ENCODE measurements around the gene TRMT44.
"Not testable (repeated sequence)": the region's sequence is repeated elsewhere in the genome, so short reads cannot be mapped to it uniquely, and the experiment has no call there.

The TRMT44 gene

DNA sequence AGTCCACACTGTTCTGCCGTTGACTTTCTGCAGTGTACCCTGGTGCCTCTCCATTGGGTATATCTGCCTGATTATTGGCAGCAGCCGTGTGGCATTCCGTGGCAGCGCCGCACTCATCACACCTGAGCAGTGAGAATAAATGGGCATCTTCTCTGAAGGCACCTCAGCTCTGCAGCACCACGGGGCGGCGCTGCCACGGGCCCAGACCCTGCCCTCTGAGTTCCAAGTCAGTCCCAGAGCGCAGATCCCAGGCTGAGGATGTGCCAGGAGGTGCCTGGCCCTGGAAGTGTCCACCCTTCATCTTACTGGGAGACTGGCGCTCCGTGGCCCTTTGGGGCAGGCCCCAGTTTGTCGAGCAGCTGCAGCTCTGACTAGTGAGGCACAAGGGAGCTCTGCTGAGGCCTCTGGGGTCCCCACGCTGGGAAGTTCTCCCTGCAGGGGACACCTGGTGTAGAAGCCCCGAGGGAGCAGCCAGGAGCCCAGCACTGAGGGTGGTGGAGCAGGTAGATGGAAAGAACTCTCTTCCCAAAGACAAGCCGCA, 36.6 kb downstream of the TRMT44 start:
- peaks cover 1% of the 10 kb centered on the region for H3K36me3 Mint-ChIP-seq (ENCODE audit: low read depth)
- no peaks in the 10 kb centered on the region for H3K9me3 Mint-ChIP-seq
- no peak overlapping the region for H3K27ac Mint-ChIP-seq
- H3K27me3 Mint-ChIP-seq (ENCODE audit: low read depth), result no peaks in the 10 kb centered on the region
- H3K4me3 Mint-ChIP-seq, result no peak overlapping the region
- no peaks in the 10 kb centered on the region for H3K4me1 Mint-ChIP-seq (ENCODE audit: low read depth)

- Mint-ChIP-seq H3K27ac (no peak overlapping the region), H3K27me3 (ENCODE audit: low read depth) (no peaks in the 10 kb centered on the region), H3K9me3 (no peaks in the 10 kb centered on the region), H3K36me3 (ENCODE audit: low read depth) (peaks cover 1% of the 10 kb centered on the region), H3K4me3 (no peak overlapping the region), H3K4me1 (ENCODE audit: low read depth) (no peaks in the 10 kb centered on the region)
These were observed 37.1 kb downstream of the TRMT44 start for GRCh38 chr4:8477676-8478075.

GRCh38 chr4:8478371-8478770, 37.8 kb downstream of the TRMT44 start:
- Mint-ChIP-seq H3K27me3 (ENCODE audit: low read depth) (no peaks in the 10 kb centered on the region), H3K36me3 (ENCODE audit: low read depth) (peaks cover 1% of the 10 kb centered on the region), H3K27ac (no peak overlapping the region), H3K4me1 (ENCODE audit: low read depth) (no peaks in the 10 kb centered on the region), H3K9me3 (no peaks in the 10 kb centered on the region), H3K4me3 (no peak overlapping the region)

DNA sequence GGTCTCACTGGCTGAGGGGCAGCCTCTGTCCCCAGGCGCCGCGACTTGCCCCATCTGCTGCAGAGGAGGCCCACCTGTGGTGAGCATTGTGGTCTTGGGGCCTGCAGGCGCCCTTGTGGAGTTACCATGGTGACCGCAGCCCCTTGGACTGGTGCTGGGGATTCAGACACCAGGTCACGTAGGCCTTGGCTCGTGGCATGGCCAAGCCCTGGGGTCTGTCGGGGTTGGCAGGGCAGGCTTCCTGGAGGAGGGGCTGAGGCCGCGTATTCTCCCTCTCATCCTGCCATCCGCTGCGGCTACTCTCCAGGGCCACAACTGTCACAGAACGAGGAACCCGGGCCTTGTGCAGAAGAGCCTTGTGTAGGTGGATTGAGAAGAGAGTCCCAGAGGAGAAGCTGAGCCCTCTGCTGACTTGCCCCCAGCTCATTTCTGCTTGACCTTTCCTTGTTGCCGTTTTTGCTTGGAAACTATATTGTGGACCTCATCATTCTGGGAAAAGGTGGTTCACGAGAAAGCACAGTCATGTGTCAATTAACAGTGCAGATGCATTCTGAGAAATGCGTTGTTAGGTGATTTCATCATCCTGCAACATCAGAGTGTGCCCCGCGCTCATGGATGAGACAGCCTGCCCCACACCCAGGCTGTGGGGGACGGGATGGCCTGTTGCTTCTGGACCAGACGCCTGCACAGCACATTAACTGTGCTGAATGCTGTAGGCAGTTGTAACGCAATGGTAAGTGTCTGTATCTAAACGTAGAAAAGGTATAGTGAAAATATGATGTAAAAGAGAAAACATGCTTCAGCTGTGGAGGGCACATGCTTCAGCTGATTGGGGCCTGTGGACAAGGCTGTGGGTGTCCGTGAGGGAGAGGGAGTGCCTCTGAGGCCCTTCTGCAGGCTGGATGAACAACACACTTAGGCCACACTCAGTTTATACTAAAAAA, 38.5 kb downstream of the TRMT44 start:
- H3K4me3 Mint-ChIP-seq, result no peak overlapping the region
- H3K27me3 Mint-ChIP-seq (ENCODE audit: low read depth), result no peaks in the 10 kb centered on the region
- H3K36me3 Mint-ChIP-seq (ENCODE audit: low read depth), result peaks cover 1% of the 10 kb centered on the region
- no peaks in the 10 kb centered on the region for H3K9me3 Mint-ChIP-seq
- H3K27ac Mint-ChIP-seq, result no peak overlapping the region
- H3K4me1 Mint-ChIP-seq (ENCODE audit: low read depth), result no peaks in the 10 kb centered on the region

DNA sequence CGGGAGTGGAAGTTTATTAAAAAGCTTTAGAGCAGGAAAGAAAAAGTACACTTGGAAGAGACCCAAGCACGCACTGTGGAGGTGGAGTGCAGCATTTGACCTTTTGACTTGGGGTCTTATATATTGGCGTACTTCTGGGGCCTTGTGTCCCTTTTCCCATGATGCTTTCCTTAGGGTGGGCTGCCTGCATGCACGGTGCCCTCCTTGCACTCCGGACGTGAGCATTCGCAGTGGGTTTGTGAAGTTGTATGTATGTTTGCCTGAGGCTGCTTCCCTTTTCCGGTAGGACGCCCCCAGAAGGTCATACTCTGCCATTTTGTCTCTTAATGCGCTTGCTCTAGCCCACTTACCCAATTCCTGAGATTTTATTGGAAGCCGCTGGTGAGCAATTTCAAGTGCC, 39.6 kb downstream of the TRMT44 start:
- peaks cover 1% of the 10 kb centered on the region for H3K36me3 Mint-ChIP-seq (ENCODE audit: low read depth)
- no peak overlapping the region for H3K4me3 Mint-ChIP-seq
- H3K4me1 Mint-ChIP-seq (ENCODE audit: low read depth), result no peaks in the 10 kb centered on the region
- H3K27me3 Mint-ChIP-seq (ENCODE audit: low read depth), result no peaks in the 10 kb centered on the region
- no peaks in the 10 kb centered on the region for H3K9me3 Mint-ChIP-seq
- no peak overlapping the region for H3K27ac Mint-ChIP-seq

DNA sequence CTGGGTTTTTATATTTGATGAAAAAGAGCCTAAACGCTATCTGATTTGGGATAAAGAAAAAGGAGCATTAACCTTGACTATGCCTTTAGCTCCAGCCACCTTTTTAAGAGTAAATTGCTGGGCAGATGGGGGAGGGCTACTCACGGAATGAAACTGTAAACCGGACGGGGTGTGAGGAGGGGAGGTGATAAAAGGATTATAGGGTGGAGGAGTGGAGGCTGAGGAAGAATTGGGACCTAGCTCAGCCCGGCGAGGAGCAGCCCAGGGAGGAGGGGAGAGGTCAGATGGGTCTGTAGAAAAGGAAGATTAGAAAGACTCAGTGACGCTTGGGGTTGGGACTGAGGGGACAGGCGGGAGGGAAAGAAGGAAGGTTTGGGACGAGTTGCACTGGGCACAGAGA, 46.1 kb downstream of the TRMT44 start:
- not testable (repeated sequence) for H3K9me3 Mint-ChIP-seq, H3K27ac Mint-ChIP-seq

GRCh38 chr4:8488791-8489369, 48.3 kb downstream of the TRMT44 start:
- no peak overlapping the region for H3K4me3 Mint-ChIP-seq
- no peaks in the 10 kb centered on the region for H3K36me3 Mint-ChIP-seq (ENCODE audit: low read depth)
- H3K27ac Mint-ChIP-seq, result no peak overlapping the region
- peaks cover 2% of the 10 kb centered on the region for H3K4me1 Mint-ChIP-seq (ENCODE audit: low read depth)
- no peaks in the 10 kb centered on the region for H3K9me3 Mint-ChIP-seq
- no peaks in the 10 kb centered on the region for H3K27me3 Mint-ChIP-seq (ENCODE audit: low read depth)

More for the DNA sequence above, 46.1 kb downstream of the TRMT44 start:
- H3K4me3 Mint-ChIP-seq; H3K36me3 Mint-ChIP-seq (ENCODE audit: low read depth); H3K27me3 Mint-ChIP-seq (ENCODE audit: low read depth); H3K4me1 Mint-ChIP-seq (ENCODE audit: low read depth): not testable (repeated sequence)

- H3K27me3 Mint-ChIP-seq (ENCODE audit: low read depth); H3K4me1 Mint-ChIP-seq (ENCODE audit: low read depth); H3K36me3 Mint-ChIP-seq (ENCODE audit: low read depth); H3K4me3 Mint-ChIP-seq; H3K9me3 Mint-ChIP-seq; H3K27ac Mint-ChIP-seq: not testable (repeated sequence)
These were observed 50.9 kb downstream of the TRMT44 start for GRCh38 chr4:8491478-8491877.

DNA sequence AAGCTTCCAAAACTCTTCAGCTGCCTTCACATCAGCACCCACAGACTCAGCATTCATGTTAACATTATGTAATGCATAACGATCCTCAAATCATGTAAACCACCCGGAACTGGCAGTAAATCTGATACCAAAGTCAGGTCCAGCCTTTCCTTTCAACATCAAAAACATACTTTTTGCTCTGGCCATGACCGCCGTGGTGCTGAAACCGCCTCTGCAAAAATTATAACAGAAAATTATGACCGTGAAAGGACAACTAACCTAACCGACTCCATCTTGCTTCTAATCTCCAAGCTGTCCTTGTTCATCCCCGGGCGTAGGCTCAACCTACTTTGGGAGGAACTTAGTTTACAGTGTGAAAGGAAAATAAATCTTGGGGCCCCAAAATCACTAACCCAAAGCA, 51.6 kb downstream of the TRMT44 start:
- no peaks in the 10 kb centered on the region for H3K36me3 Mint-ChIP-seq (ENCODE audit: low read depth)
- no peak overlapping the region for H3K27ac Mint-ChIP-seq
- no peaks in the 10 kb centered on the region for H3K9me3 Mint-ChIP-seq
- no peak overlapping the region for H3K4me3 Mint-ChIP-seq
- H3K4me1 Mint-ChIP-seq (ENCODE audit: low read depth), result peaks cover 2% of the 10 kb centered on the region
- no peaks in the 10 kb centered on the region for H3K27me3 Mint-ChIP-seq (ENCODE audit: low read depth)

DNA sequence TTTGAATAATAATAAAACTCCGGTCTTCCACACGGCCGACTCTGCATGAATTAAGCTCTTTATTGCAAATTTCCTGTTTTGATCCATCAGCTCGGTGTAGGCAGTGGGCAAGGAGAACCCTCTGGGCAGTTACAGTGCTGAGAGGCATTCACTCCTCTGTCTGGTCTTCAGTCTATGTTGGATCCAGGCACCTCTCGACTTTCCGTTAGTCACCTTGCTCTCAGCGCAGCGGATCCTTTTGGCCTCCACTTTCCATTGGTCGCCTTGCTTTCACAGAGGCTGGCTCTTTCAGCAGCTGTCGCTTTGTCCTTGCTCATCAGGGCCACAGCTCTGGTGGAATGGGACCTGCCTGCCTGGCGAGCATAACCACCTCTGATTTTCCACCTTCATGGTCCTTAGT, 52.9 kb downstream of the TRMT44 start:
- Mint-ChIP-seq H3K27me3 (ENCODE audit: low read depth) (no peaks in the 10 kb centered on the region), H3K4me1 (ENCODE audit: low read depth) (peaks cover 2% of the 10 kb centered on the region), H3K4me3 (no peak overlapping the region), H3K36me3 (ENCODE audit: low read depth) (no peaks in the 10 kb centered on the region), H3K9me3 (no peaks in the 10 kb centered on the region), H3K27ac (no peak overlapping the region)

GRCh38 chr4:8494218-8494617, 53.6 kb downstream of the TRMT44 start:
- H3K27ac Mint-ChIP-seq, result no peak overlapping the region
- H3K4me3 Mint-ChIP-seq, result no peak overlapping the region
- H3K27me3 Mint-ChIP-seq (ENCODE audit: low read depth), result no peaks in the 10 kb centered on the region
- H3K4me1 Mint-ChIP-seq (ENCODE audit: low read depth), result no peaks in the 10 kb centered on the region
- no peaks in the 10 kb centered on the region for H3K36me3 Mint-ChIP-seq (ENCODE audit: low read depth)
- no peaks in the 10 kb centered on the region for H3K9me3 Mint-ChIP-seq

DNA sequence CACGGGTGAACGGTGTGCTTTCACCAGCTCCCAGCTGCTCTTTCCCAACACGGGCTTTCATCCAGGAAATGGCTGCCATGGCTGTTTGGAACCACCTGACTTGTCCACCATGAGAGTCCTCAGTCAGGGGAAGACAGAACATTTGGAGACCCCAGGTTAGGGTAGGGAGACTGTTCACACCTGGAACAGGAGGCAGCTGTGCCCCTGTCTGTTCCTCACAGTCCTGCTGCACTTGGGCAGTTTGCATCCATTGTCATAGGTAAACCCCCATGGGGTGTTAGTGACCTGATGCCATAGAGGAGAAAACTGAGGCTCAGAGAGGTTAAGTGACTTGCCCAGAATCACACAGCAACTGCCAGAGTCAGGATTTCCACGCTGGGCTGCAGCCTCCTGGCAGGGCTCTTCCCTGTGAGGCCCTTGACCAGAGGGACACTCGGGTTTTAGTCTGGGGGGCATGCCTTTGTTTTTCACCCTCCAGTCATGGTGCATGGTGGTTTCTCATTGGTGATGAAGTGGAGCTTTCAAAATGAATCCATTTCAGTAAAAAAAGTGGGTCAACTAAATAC, 54.5 kb downstream of the TRMT44 start:
- Mint-ChIP-seq H3K27ac (no peak overlapping the region), H3K4me1 (ENCODE audit: low read depth) (no peaks in the 10 kb centered on the region), H3K27me3 (ENCODE audit: low read depth) (no peaks in the 10 kb centered on the region), H3K36me3 (ENCODE audit: low read depth) (no peaks in the 10 kb centered on the region), H3K4me3 (no peak overlapping the region), H3K9me3 (no peaks in the 10 kb centered on the region)

GRCh38 chr4:8495803-8496202, 55.2 kb downstream of the TRMT44 start:
- H3K4me3 Mint-ChIP-seq, result no peak overlapping the region
- H3K27ac Mint-ChIP-seq, result no peak overlapping the region
- no peaks in the 10 kb centered on the region for H3K4me1 Mint-ChIP-seq (ENCODE audit: low read depth)
- H3K27me3 Mint-ChIP-seq (ENCODE audit: low read depth), result no peaks in the 10 kb centered on the region
- H3K9me3 Mint-ChIP-seq, result no peaks in the 10 kb centered on the region
- no peaks in the 10 kb centered on the region for H3K36me3 Mint-ChIP-seq (ENCODE audit: low read depth)

- Mint-ChIP-seq H3K4me1 (ENCODE audit: low read depth) (no peaks in the 10 kb centered on the region), H3K36me3 (ENCODE audit: low read depth) (no peaks in the 10 kb centered on the region), H3K27me3 (ENCODE audit: low read depth) (no peaks in the 10 kb centered on the region), H3K4me3 (no peak overlapping the region), H3K9me3 (no peaks in the 10 kb centered on the region), H3K27ac (no peak overlapping the region)
These were observed 57.2 kb downstream of the TRMT44 start for GRCh38 chr4:8497762-8498161.

GRCh38 chr4:8500966-8501365, 60.4 kb downstream of the TRMT44 start:
- Mint-ChIP-seq H3K4me3 (no peak overlapping the region), H3K36me3 (ENCODE audit: low read depth) (no peaks in the 10 kb centered on the region), H3K27ac (no peak overlapping the region), H3K4me1 (ENCODE audit: low read depth) (no peaks in the 10 kb centered on the region), H3K9me3 (no peaks in the 10 kb centered on the region), H3K27me3 (ENCODE audit: low read depth) (no peaks in the 10 kb centered on the region)
